ENCODE measurements around the gene SLC23A2.
"Not testable (repeated sequence)": the region's sequence is repeated elsewhere in the genome, so short reads cannot be mapped to it uniquely, and the experiment has no call there.

SLC23A2 gene

GRCh38 chr20:5008759-5009158, 7.4 kb upstream of the SLC23A2 start:
- no peak for DNase-seq (ENCODE audit: low read depth in 2 of 2)

GRCh38 chr20:5005326-5005725, 4.0 kb upstream of the SLC23A2 start:
- no peak for DNase-seq (ENCODE audit: low read depth in 2 of 2)

GRCh38 chr20:5004825-5005224, 3.5 kb upstream of the SLC23A2 start:
- DNase-seq (ENCODE audit: low read depth in 2 of 2): not testable (repeated sequence)

- DNase-seq (ENCODE audit: low read depth in 2 of 2): no peak
These were observed 2.3 kb upstream of the SLC23A2 start for GRCh38 chr20:5003626-5004025.

GRCh38 chr20:5002077-5002413, 735 bp upstream of the SLC23A2 start:
- DNase-seq (ENCODE audit: low read depth in 2 of 2): no peak

GRCh38 chr20:5000263-5001173, 792 bp downstream of the SLC23A2 start:
- peak; percentile 2 to 7 for DNase-seq (ENCODE audit: low read depth in 2 of 2)

GRCh38 chr20:4999788-5000187, 1.5 kb downstream of the SLC23A2 start:
- DNase-seq (ENCODE audit: low read depth in 2 of 2): no peak

GRCh38 chr20:4998160-4998651, 3.1 kb downstream of the SLC23A2 start:
- DNase-seq (ENCODE audit: low read depth in 2 of 2): no peak

- no peak for DNase-seq (ENCODE audit: low read depth in 2 of 2)
These were observed 4.1 kb downstream of the SLC23A2 start for GRCh38 chr20:4997222-4997621.

- DNase-seq (ENCODE audit: low read depth in 2 of 2): no peak
These were observed 11.7 kb downstream of the SLC23A2 start for GRCh38 chr20:4989570-4989969.

- no peak for DNase-seq (ENCODE audit: low read depth in 2 of 2)
These were observed 14.2 kb downstream of the SLC23A2 start for GRCh38 chr20:4987130-4987529.

- no peak for DNase-seq (ENCODE audit: low read depth in 2 of 2)
These were observed 15.7 kb downstream of the SLC23A2 start for GRCh38 chr20:4985658-4986057.

GRCh38 chr20:4982281-4982680, 19.0 kb downstream of the SLC23A2 start:
- DNase-seq (ENCODE audit: low read depth in 2 of 2): no peak

GRCh38 chr20:4979841-4980410, 21.4 kb downstream of the SLC23A2 start:
- DNase-seq (ENCODE audit: low read depth in 2 of 2): no peak

- DNase-seq (ENCODE audit: low read depth in 2 of 2): no peak
These were observed 23.0 kb downstream of the SLC23A2 start for GRCh38 chr20:4978050-4978918.

GRCh38 chr20:4976014-4976413, 25.3 kb downstream of the SLC23A2 start:
- DNase-seq (ENCODE audit: low read depth in 2 of 2): not testable (repeated sequence)

- DNase-seq (ENCODE audit: low read depth in 2 of 2): no peak
These were observed 27.8 kb downstream of the SLC23A2 start for GRCh38 chr20:4973330-4974097.

- no peak for DNase-seq (ENCODE audit: low read depth in 2 of 2)
These were observed 28.6 kb downstream of the SLC23A2 start for GRCh38 chr20:4972506-4973251.

- no peak for DNase-seq (ENCODE audit: low read depth in 2 of 2)
These were observed 30.2 kb downstream of the SLC23A2 start for GRCh38 chr20:4971064-4971463.

- no peak for DNase-seq (ENCODE audit: low read depth in 2 of 2)
These were observed 33.4 kb downstream of the SLC23A2 start for GRCh38 chr20:4967752-4968477.
